ENCODE measurements around the gene MRGPRE. TPM values are rescaled to one million over a fixed set of nuclear protein-coding genes. Genes with fewer than 3 reads are reported as not detected.

Gene MRGPRE
- total RNA-seq, 3 donors from 2014 or later = not detected

DNA sequence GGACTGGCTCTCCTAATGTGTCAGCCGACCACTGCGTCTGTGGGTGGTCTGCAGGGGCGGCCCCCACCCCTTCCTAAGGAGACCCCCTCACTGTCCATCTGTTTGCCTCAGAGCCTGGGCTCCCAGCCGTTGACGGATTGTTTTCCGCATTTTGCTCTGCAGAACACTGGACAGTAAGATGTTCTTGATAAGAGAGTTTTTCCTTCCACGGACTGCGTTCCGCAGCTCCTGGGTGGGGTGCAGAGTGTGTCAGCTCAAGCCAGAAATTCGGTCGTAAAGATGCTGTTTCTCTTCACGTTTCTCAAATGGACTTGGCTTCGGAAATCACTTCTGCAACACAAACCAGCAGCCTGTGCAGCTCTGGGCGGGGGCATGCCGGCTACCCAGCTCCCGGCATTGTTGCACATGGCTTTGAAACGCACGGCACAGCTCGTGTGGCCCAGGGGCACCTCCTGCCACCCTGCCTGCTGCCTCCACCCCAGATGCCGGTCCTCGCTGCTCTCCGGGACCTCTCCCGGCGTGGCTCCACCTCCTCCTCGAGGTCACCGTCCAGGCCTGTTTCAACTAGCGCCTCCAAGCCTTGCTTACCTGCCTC, 10.7 kb downstream of the MRGPRE start:
- Histone ChIP-seq H3K4me3 (no peak overlapping the region), H3K27ac (no peak overlapping the region), H3K4me1 (peaks cover 0 to 3% of the 10 kb centered on the region in 2 donors), H3K27me3 (peaks cover 0 to 30% of the 10 kb centered on the region in 2 donors), H3K9me3 (no peaks in the 10 kb centered on the region), H3K36me3 (no peaks in the 10 kb centered on the region)
- TF ChIP-seq, protein P1, sequence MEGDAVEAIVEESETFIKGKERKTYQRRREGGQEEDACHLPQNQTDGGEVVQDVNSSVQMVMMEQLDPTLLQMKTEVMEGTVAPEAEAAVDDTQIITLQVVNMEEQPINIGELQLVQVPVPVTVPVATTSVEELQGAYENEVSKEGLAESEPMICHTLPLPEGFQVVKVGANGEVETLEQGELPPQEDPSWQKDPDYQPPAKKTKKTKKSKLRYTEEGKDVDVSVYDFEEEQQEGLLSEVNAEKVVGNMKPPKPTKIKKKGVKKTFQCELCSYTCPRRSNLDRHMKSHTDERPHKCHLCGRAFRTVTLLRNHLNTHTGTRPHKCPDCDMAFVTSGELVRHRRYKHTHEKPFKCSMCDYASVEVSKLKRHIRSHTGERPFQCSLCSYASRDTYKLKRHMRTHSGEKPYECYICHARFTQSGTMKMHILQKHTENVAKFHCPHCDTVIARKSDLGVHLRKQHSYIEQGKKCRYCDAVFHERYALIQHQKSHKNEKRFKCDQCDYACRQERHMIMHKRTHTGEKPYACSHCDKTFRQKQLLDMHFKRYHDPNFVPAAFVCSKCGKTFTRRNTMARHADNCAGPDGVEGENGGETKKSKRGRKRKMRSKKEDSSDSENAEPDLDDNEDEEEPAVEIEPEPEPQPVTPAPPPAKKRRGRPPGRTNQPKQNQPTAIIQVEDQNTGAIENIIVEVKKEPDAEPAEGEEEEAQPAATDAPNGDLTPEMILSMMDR (IDR thresholded peaks at IDR 0.05) = no peak
- TF ChIP-seq POLR2A (IDR thresholded peaks at IDR 0.05) = no peak
- TF ChIP-seq POLR2AphosphoS5 (IDR thresholded peaks at IDR 0.05) = no peak
- intact Hi-C loops (cut with DNase I; ENCODE audit: low total_unique reads) = no loop called here
- peak in 1 of 2 donors; percentile 41 for DNase-seq (ENCODE audit: low spot score in 2 of 2)

DNA sequence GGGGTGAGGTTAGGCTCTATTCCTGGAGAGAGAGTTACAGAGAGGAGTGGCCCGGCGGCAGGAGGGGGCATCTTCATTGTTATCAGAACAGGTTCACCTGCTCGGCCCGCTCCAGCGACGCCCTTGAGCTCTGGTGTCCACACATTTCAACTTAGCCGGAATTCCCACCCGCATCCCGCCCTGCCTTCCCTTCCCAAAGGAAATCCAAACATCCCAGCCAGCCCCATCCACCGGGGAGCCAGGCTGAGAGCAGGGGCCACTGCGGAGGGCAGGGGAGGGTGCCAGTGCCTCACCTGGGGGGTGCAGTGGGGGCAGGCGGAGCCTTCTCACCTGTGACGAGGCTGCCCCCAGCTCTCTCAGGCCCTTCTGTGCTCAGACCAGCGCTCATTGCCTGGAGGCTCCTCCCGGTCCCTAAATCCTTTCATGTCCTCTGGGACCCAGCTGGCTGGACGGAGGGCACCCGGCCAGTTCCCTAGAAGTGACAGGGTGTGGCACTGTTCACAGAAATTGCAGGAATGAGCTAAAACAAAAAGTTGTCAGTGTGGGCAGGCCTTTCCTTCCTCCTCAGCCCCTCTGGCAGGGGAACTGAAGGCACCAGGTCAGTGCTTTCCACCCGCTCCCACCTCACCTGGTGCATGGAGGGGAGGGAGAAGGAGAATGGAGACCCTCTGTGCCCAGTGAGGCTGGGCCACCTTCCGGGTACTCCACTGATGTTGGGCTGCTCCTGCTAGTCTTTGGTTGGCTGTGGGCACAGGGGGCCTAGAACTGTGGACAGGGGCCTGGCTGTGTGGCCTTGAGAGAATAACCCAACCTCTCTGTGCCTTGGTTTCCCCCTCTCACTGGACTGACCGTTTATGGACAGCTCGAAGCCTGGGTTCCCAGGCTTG, 11.5 kb downstream of the MRGPRE start:
- Histone ChIP-seq H3K4me3 (no peak overlapping the region), H3K4me1 (peaks cover 0 to 3% of the 10 kb centered on the region in 2 donors), H3K36me3 (no peaks in the 10 kb centered on the region), H3K9me3 (no peaks in the 10 kb centered on the region), H3K27ac (no peak overlapping the region), H3K27me3 (peaks cover 0 to 31% of the 10 kb centered on the region in 2 donors)
- intact Hi-C loops (cut with DNase I; ENCODE audit: low total_unique reads) = no loop called here
- peak in 1 of 2 donors; percentile 37 for DNase-seq (ENCODE audit: low spot score in 2 of 2)
- TF ChIP-seq POLR2AphosphoS5 (IDR thresholded peaks at IDR 0.05) = no peak

GRCh38 chr11:3220101-3220500, 12.1 kb downstream of the MRGPRE start:
- no peaks in the 10 kb centered on the region for H3K36me3 ChIP-seq
- intact Hi-C loops (cut with DNase I; ENCODE audit: low total_unique reads) = no loop called here
- H3K27me3 ChIP-seq = peaks cover 0 to 36% of the 10 kb centered on the region in 2 donors
- H3K4me1 ChIP-seq = peaks cover 0 to 3% of the 10 kb centered on the region in 2 donors
- no peak for DNase-seq (ENCODE audit: low spot score in 2 of 2)
- H3K4me3 ChIP-seq = no peak overlapping the region
- no peak overlapping the region for H3K27ac ChIP-seq
- TF ChIP-seq POLR2A (IDR thresholded peaks at IDR 0.05) = no peak
- TF ChIP-seq POLR2AphosphoS5 (IDR thresholded peaks at IDR 0.05) = no peak
- TF ChIP-seq, protein P1 (IDR thresholded peaks at IDR 0.05) = no peak
- no peaks in the 10 kb centered on the region for H3K9me3 ChIP-seq

DNA sequence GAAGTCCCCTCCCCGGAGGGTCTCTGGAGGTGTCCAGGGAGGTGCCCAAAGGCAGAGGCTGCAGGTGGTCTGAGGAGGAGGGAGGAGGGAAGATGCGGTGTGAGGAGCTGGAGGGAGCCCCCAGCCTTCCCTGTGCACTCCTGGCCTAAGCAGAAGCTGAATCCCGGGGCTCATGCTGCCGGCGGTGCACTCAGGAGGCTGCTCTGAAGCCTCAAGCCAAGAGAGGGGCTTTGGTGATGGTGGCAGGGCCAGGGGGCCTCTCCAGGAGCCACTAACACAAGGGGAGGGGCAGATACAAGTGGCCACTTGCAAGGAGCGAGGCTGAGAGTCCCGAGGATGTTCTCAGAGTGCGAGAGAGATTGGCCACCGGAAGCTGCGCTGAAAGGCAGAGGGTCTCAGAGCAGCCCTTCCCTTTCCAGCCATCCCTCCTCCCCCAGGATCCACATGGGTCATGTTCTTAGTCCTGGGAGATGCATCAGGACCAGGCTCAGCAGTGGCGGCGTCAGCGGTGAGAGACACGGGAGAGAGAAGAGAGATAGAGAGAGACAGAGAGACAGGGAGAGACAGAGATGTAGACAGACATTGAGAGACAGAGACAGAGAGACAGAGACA, 12.8 kb downstream of the MRGPRE start:
- Histone ChIP-seq H3K4me1 (peaks cover 0 to 3% of the 10 kb centered on the region in 2 donors), H3K27me3 (peaks cover 0 to 36% of the 10 kb centered on the region in 2 donors), H3K4me3 (no peak overlapping the region), H3K27ac (no peak overlapping the region), H3K36me3 (no peaks in the 10 kb centered on the region), H3K9me3 (no peaks in the 10 kb centered on the region)
- intact Hi-C loops (cut with DNase I; ENCODE audit: low total_unique reads) = loop anchor here (10.0 kb wide), 1 partner anchor 115 kb away; no protein-coding TSS in a partner anchor
- no peak for TF ChIP-seq POLR2A (IDR thresholded peaks at IDR 0.05)
- TF ChIP-seq, protein P1 (IDR thresholded peaks at IDR 0.05) = no peak
- peak in 1 of 2 donors; percentile 31 for DNase-seq (ENCODE audit: low spot score in 2 of 2)

GRCh38 chr11:3218483-3219280, 13.5 kb downstream of the MRGPRE start, which contains the start of gene MRGPRG:
MRGPRG (minus strand) TSS chr11:3218813; CDS start chr11:3218813, 0 bp downstream.
- intact Hi-C loops (cut with DNase I; ENCODE audit: low total_unique reads) = loop anchor here (10.0 kb wide), 1 partner anchor 114 kb away; no protein-coding TSS in a partner anchor
- peaks cover 0 to 3% of the 10 kb centered on the region in 2 donors for H3K4me1 ChIP-seq
- no peaks in the 10 kb centered on the region for H3K9me3 ChIP-seq
- peak in 1 of 2 donors; percentile 43 for DNase-seq (ENCODE audit: low spot score in 2 of 2)
- H3K4me3 ChIP-seq = no peak within 1 kb of the TSS
- H3K36me3 ChIP-seq = no peaks in the 10 kb centered on the region
- H3K27ac ChIP-seq = no peak within 1 kb of the TSS
- TF ChIP-seq POLR2AphosphoS5 (IDR thresholded peaks at IDR 0.05) (no peak), POLR2A (IDR thresholded peaks at IDR 0.05) (no peak)
- TF ChIP-seq, protein P1 (IDR thresholded peaks at IDR 0.05) = no peak
- peaks cover 0 to 36% of the 10 kb centered on the region in 2 donors for H3K27me3 ChIP-seq

Measured in breast epithelium (tissue), 4 donors.